DMS 273 (cell line): ENCODE results near the gene RNF130.

Experiments used
- DNase-seq: peaks from one replicate; lab custom pipeline; 2025; ENCODE audit not compliant: unreplicated experiment; lab: John Stamatoyannopoulos, UW

RNF130 gene

GRCh38 chr5:180071531-180072255 is at the start of gene RNF130:
TSS of gene RNF130 (minus strand) at chr5:180071759. CDS start at chr5:180071702, 57 bp downstream.
- peak; percentile 97 for DNase-seq

- DNase-seq, result no peak
Measured at GRCh38 chr5:180120237-180121101, 48.9 kb upstream of the RNF130 start.

- no peak for DNase-seq
Measured at GRCh38 chr5:180119903-180120236, 48.3 kb upstream of the RNF130 start.

- no peak for DNase-seq
Measured at GRCh38 chr5:180119031-180119902, 47.7 kb upstream of the RNF130 start.

GRCh38 chr5:180118391-180118791 is 46.8 kb upstream of the RNF130 start:
- no peak for DNase-seq

- DNase-seq, result peak; percentile 67
Measured at GRCh38 chr5:180117000-180117725, 45.6 kb upstream of the RNF130 start.

- no peak for DNase-seq
Measured at GRCh38 chr5:180116077-180116999, 44.8 kb upstream of the RNF130 start.

- DNase-seq, result no peak
Measured at GRCh38 chr5:180115326-180116076, 43.9 kb upstream of the RNF130 start.

- DNase-seq, result no peak
Measured at GRCh38 chr5:180114304-180115003, 42.9 kb upstream of the RNF130 start.

- DNase-seq, result no peak
Measured at GRCh38 chr5:180113660-180114303, 42.2 kb upstream of the RNF130 start.

- no peak for DNase-seq
Measured at GRCh38 chr5:180112181-180112861, 40.8 kb upstream of the RNF130 start.

- DNase-seq, result no peak
Measured at GRCh38 chr5:180111273-180112002, 39.9 kb upstream of the RNF130 start.

- DNase-seq, result no peak
Measured at GRCh38 chr5:180109920-180110319, 38.4 kb upstream of the RNF130 start.

- DNase-seq, result no peak
Measured at GRCh38 chr5:180107005-180107404, 35.4 kb upstream of the RNF130 start.

- DNase-seq, result no peak
Measured at GRCh38 chr5:180105827-180106312, 34.3 kb upstream of the RNF130 start.

- peak; percentile 26 for DNase-seq
Measured at GRCh38 chr5:180104168-180104530, 32.6 kb upstream of the RNF130 start.
